ENCODE results near the gene OTUB1. TPM values are rescaled to one million over a fixed set of nuclear protein-coding genes. Genes with fewer than 3 reads are reported as not detected.
A peak's percentile ranks its signal among the peaks of the same experiment; 100 is the strongest.

The OTUB1 gene
- total RNA-seq, 1 experiment from 2014 or later = 56.0 TPM

DNA sequence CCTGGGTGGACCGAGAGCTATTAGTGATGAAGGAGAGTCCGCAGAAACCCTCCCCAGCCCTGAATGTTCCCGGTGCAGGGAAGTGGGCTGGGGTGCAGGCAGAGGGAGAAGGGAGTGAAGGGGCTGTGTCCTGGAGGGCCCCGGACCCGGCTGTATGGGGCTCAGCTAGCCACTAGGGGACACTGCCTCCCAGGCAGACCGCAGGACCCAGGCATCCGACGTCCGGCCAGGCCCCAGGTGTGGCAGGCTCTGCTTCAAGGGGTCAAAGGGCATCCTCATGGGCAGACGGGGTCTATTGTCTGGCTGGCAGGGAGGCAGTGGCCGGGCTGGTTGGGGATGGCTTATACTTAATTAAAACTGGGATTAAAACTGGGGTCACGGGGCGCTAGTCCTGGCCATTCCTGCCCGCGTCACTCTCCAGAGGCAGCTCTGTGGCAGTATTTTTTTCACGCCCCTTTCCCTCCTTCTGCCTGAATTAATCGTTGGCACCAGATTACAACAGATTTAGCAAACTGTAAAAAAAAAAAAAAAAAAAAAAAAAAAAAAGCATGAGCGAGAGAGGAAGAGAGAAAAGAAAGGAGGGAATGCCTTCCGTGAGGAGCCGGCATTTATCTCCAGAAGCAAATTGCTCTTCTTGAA lies 54.6 kb downstream of the OTUB1 start:
- peak; percentile 16 for DNase-seq (ENCODE audit: unreplicated experiment)
- Mint-ChIP-seq H3K4me3 (ENCODE audit: unreplicated experiment) (no peak overlapping the region), H3K36me3 (ENCODE audit: insufficient read depth, unreplicated experiment) (peaks cover 7% of the 10 kb centered on the region), H3K27me3 (ENCODE audit: insufficient read depth, unreplicated experiment) (no peaks in the 10 kb centered on the region), H3K9me3 (ENCODE audit: unreplicated experiment) (no peaks in the 10 kb centered on the region), H3K4me1 (ENCODE audit: insufficient read depth, unreplicated experiment) (no peaks in the 10 kb centered on the region), H3K27ac (ENCODE audit: low read depth, unreplicated experiment) (no peak overlapping the region)
- BruUV-seq (replicated peaks) = no TSS peak
- POLR2A ChIA-PET = no interaction called here
- TF ChIP-seq, protein P1, sequence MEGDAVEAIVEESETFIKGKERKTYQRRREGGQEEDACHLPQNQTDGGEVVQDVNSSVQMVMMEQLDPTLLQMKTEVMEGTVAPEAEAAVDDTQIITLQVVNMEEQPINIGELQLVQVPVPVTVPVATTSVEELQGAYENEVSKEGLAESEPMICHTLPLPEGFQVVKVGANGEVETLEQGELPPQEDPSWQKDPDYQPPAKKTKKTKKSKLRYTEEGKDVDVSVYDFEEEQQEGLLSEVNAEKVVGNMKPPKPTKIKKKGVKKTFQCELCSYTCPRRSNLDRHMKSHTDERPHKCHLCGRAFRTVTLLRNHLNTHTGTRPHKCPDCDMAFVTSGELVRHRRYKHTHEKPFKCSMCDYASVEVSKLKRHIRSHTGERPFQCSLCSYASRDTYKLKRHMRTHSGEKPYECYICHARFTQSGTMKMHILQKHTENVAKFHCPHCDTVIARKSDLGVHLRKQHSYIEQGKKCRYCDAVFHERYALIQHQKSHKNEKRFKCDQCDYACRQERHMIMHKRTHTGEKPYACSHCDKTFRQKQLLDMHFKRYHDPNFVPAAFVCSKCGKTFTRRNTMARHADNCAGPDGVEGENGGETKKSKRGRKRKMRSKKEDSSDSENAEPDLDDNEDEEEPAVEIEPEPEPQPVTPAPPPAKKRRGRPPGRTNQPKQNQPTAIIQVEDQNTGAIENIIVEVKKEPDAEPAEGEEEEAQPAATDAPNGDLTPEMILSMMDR (IDR thresholded peaks at IDR 0.05; ENCODE audit: unreplicated experiment) = peak; percentile 36
- CTCF ChIA-PET = interaction anchor here (0.5 to 1.5 kb wide), 6 partner anchors 36 to 1213 kb away, joined by 3 to 4 read pairs (median 3); no protein-coding TSS in a partner anchor
- intact Hi-C loops (cut with micrococcal nuclease) = loop anchor here (5.0 kb wide), 1 partner anchor 106 kb away; no protein-coding TSS in a partner anchor

DNA sequence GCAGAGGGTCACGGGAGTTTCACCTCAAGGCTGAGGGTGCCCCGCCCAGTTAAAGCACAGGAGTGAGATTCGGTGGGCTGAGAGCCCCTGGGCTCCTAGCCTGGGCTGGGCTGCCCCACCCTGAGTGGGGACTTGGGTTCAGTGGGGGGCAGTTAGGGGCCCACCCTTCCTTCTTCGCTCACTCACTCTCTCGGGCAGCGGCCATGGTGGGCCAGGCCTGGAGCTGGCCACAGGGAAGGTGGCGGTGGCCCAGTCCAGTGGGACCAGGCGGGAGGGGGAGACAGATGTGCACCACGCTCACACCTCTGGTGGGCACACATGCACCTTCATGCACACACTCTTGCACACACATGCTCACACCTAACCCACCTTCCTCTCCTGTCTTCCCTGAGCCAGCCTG lies 55.6 kb downstream of the OTUB1 start:
- BruUV-seq (replicated peaks) = no TSS peak
- H3K9me3 Mint-ChIP-seq (ENCODE audit: unreplicated experiment) = no peaks in the 10 kb centered on the region
- TF ChIP-seq, protein P1 (IDR thresholded peaks at IDR 0.05; ENCODE audit: unreplicated experiment) = no peak
- peaks cover 7% of the 10 kb centered on the region for H3K36me3 Mint-ChIP-seq (ENCODE audit: insufficient read depth, unreplicated experiment)
- H3K4me3 Mint-ChIP-seq (ENCODE audit: unreplicated experiment) = no peak overlapping the region
- intact Hi-C loops (cut with micrococcal nuclease) = loop anchor here (5.0 kb wide), 1 partner anchor 105 kb away; no protein-coding TSS in a partner anchor
- ChIA-PET POLR2A (no interaction called here), CTCF (interaction anchor here (1.1 kb wide), 1 partner anchor 205 kb away, joined by 3 read pairs; no protein-coding TSS in a partner anchor)
- no peak for DNase-seq (ENCODE audit: unreplicated experiment)
- no peaks in the 10 kb centered on the region for H3K4me1 Mint-ChIP-seq (ENCODE audit: insufficient read depth, unreplicated experiment)
- no peak overlapping the region for H3K27ac Mint-ChIP-seq (ENCODE audit: low read depth, unreplicated experiment)
- no peaks in the 10 kb centered on the region for H3K27me3 Mint-ChIP-seq (ENCODE audit: insufficient read depth, unreplicated experiment)

DNA sequence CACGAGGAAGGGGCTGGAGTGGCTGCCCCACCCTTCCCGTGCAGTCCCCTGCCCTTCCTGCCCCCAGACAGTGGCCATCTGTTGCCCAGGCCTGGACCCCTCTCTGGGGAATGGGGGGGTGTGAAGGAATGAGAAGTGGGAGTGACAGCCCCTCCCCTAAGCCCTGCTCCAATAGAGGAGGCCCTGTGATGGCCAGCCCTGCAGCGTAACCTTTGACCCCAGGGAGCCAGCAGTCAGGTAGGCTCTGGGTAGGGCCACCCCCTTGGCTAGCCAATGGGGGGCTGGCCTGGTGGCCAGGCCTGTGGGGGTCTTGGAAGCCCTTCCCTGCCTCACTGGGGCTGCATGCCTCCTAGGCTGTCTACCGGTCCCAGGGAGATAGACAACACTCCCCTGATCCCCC lies 56.1 kb downstream of the OTUB1 start:
- Mint-ChIP-seq H3K9me3 (ENCODE audit: unreplicated experiment) (no peaks in the 10 kb centered on the region), H3K27me3 (ENCODE audit: insufficient read depth, unreplicated experiment) (no peaks in the 10 kb centered on the region), H3K36me3 (ENCODE audit: insufficient read depth, unreplicated experiment) (peaks cover 7% of the 10 kb centered on the region), H3K4me3 (ENCODE audit: unreplicated experiment) (no peak overlapping the region), H3K27ac (ENCODE audit: low read depth, unreplicated experiment) (no peak overlapping the region), H3K4me1 (ENCODE audit: insufficient read depth, unreplicated experiment) (no peaks in the 10 kb centered on the region)
- no TSS peak for BruUV-seq (replicated peaks)
- ChIA-PET CTCF (no interaction called here), POLR2A (no interaction called here)
- DNase-seq (ENCODE audit: unreplicated experiment) = no peak
- TF ChIP-seq, protein P1 (IDR thresholded peaks at IDR 0.05; ENCODE audit: unreplicated experiment) = no peak
- intact Hi-C loops (cut with micrococcal nuclease) = loop anchor here (5.0 kb wide), 1 partner anchor 105 kb away; no protein-coding TSS in a partner anchor

DNA sequence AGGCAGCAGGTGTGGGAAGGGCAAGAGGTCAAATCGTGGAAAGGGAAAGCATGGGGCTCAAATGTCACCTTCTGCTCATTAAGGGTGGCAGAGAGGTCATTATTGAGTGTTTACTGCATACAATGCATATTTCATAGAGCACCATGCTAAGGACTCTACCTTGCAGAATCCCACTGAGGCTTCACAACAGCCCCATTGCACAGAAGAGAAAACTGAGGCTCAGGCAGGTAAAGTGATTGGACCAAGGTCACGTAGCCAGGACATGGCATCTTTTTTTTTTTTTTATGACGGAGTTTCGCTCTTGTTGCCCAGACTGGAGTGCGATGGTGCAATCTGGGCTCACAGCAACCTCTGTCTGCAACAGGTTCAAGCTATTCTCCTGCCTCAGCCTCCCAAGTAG lies 57.3 kb downstream of the OTUB1 start:
- POLR2A ChIA-PET = no interaction called here
- Mint-ChIP-seq H3K27me3 (ENCODE audit: insufficient read depth, unreplicated experiment) (no peaks in the 10 kb centered on the region), H3K4me1 (ENCODE audit: insufficient read depth, unreplicated experiment) (no peaks in the 10 kb centered on the region)

More for the DNA sequence above, 57.3 kb downstream of the OTUB1 start:
- TF ChIP-seq, protein P1 (IDR thresholded peaks at IDR 0.05; ENCODE audit: unreplicated experiment) = no peak
- Mint-ChIP-seq H3K36me3 (ENCODE audit: insufficient read depth, unreplicated experiment) (peaks cover 7% of the 10 kb centered on the region), H3K9me3 (ENCODE audit: unreplicated experiment) (no peaks in the 10 kb centered on the region), H3K27ac (ENCODE audit: low read depth, unreplicated experiment) (no peak overlapping the region), H3K4me3 (ENCODE audit: unreplicated experiment) (no peak overlapping the region)
- no peak for DNase-seq (ENCODE audit: unreplicated experiment)
- CTCF ChIA-PET = interaction anchor here (0.6 to 1.1 kb wide), 3 partner anchors 9 to 352 kb away, joined by 3 to 4 read pairs (median 4); no protein-coding TSS in a partner anchor
- no TSS peak for BruUV-seq (replicated peaks)
- intact Hi-C loops (cut with micrococcal nuclease) = loop anchor here (5.0 kb wide), 1 partner anchor 104 kb away; no protein-coding TSS in a partner anchor
